Left colon (tissue), 2 donors: ENCODE results near the gene TMEM14C. TPM values are rescaled to one million over a fixed set of nuclear protein-coding genes. Genes with fewer than 3 reads are reported as not detected.
"Not testable (repeated sequence)": the region's sequence is repeated elsewhere in the genome, so short reads cannot be mapped to it uniquely, and the experiment has no call there.

Experiments
- ATAC-seq: fragments of 200-7000 bp; cut with Tn5 transposase; one replicate; pipeline ENCODE4 v1.9.1; 2020; ENCODE audit warnings: mild to moderate bottlenecking, moderate library complexity
- DNase-seq, 2 donors: peaks; one replicate each; pipeline ENCODE4 v3.0.0-alpha.2; 2020
- intact Hi-C, 2 donors: fragments of 100-400 bp; cut with DNase I in 1 of 2; cut with micrococcal nuclease in 1 of 2; formaldehyde crosslinking; loops; one replicate each; pipeline versions ENCODE4 v1.11.2 to v1.14.0; 2022; cut with DNase I, micrococcal nuclease
- total RNA-seq, 2 donors: library from RNA; stranded (reverse); fragmentation: NEBNext Ultra II Directional; extraction: Animal tissue kit (Norgen Biotek cat#: 25700); gene quantifications; one replicate each; pipeline ENCODE4 v1.2.1, GENCODE V29; 2021
- donor health status: DM: no; HTN: no; CAD: no.
- donor health status: DM: yes; HTN: yes; CAD: no.

Gene TMEM14C
- total RNA-seq, 2 donors from 2014 or later = 77.2 to 98.0 TPM

GRCh38 chr6:10749734-10750133 lies 26.9 kb downstream of the TMEM14C start:
- no peak for ATAC-seq
- DNase-seq = no peak
- intact Hi-C loops = no loop called here

- DNase-seq, intact Hi-C loops, ATAC-seq: not testable (repeated sequence)
Measured at GRCh38 chr6:10750568-10750967, 27.7 kb downstream of the TMEM14C start.

GRCh38 chr6:10751757-10752156 lies 28.9 kb downstream of the TMEM14C start:
- ATAC-seq, DNase-seq, intact Hi-C loops: not testable (repeated sequence)

- no peak for ATAC-seq
- intact Hi-C loops = no loop called here
- no peak for DNase-seq
Measured at GRCh38 chr6:10756085-10756484, 33.2 kb downstream of the TMEM14C start.

- ATAC-seq = peak; percentile 46
- intact Hi-C loops = no loop called here
- DNase-seq = no peak
Measured at GRCh38 chr6:10759312-10759839, 36.5 kb downstream of the TMEM14C start.

GRCh38 chr6:10759884-10760329 lies 37.0 kb downstream of the TMEM14C start:
- intact Hi-C loops = no loop called here
- DNase-seq (no peak), ATAC-seq (no peak)

GRCh38 chr6:10763006-10763405 lies 40.1 kb downstream of the TMEM14C start:
- DNase-seq (no peak), ATAC-seq (no peak)
- intact Hi-C loops = no loop called here

GRCh38 chr6:10769419-10769818 lies 46.5 kb downstream of the TMEM14C start:
- DNase-seq (no peak), ATAC-seq (no peak)
- intact Hi-C loops = no loop called here

- intact Hi-C loops = no loop called here
Measured at GRCh38 chr6:10771371-10771894, 48.6 kb downstream of the TMEM14C start.

GRCh38 chr6:10778230-10778629 lies 55.4 kb downstream of the TMEM14C start:
- DNase-seq (no peak), ATAC-seq (no peak)
- intact Hi-C loops = no loop called here

More at GRCh38 chr6:10771371-10771894, 48.6 kb downstream of the TMEM14C start:
- DNase-seq = no peak
- no peak for ATAC-seq

- DNase-seq = no peak
- no peak for ATAC-seq
- intact Hi-C loops = no loop called here
Measured at GRCh38 chr6:10779076-10779475, 56.2 kb downstream of the TMEM14C start.

Other genes starting within 250 kb of the TMEM14C start
- gene GCNT2, start 201.7 kb upstream of the TMEM14C start, total RNA-seq = 10 to 100 TPM; 12.2 to 20.3 TPM
- 1 to 10 TPM in 1 of 2 donors, not detected in 1; 1.8 TPM for gene C6orf52, start 28.5 kb upstream of the TMEM14C start, total RNA-seq
- gene PAK1IP1, start 28.1 kb upstream of the TMEM14C start, total RNA-seq = 1 to 10 TPM; 7.5 to 9.4 TPM
- 10 to 100 TPM; 61.1 to 62.6 TPM for gene TMEM14B, start 24.7 kb downstream of the TMEM14C start, total RNA-seq
- under 1 TPM in 1 of 2 donors, not detected in 1; 0.06 TPM for gene MAK, start 115.5 kb downstream of the TMEM14C start, total RNA-seq
- not detected for gene GCM2, start 159.0 kb downstream of the TMEM14C start, total RNA-seq
- under 1 TPM in 1 of 2 donors, not detected in 1; 0.18 TPM for gene SYCP2L, start 164.0 kb downstream of the TMEM14C start, total RNA-seq